SH-SY5Y (cell line): ENCODE measurements around the gene NTSR1.

Experiments used
- GATA2 ChIP-seq: IDR thresholded peaks from 2 replicates; pipeline ENCODE4 v1.6.1; 2011; ENCODE audit warnings: mild to moderate bottlenecking, low read depth, low read length
- GATA3 ChIP-seq: IDR thresholded peaks from 2 replicates; pipeline ENCODE4 v1.6.1; 2011; ENCODE audit warnings: low read depth, mild to moderate bottlenecking, low read length, moderate library complexity

DNA sequence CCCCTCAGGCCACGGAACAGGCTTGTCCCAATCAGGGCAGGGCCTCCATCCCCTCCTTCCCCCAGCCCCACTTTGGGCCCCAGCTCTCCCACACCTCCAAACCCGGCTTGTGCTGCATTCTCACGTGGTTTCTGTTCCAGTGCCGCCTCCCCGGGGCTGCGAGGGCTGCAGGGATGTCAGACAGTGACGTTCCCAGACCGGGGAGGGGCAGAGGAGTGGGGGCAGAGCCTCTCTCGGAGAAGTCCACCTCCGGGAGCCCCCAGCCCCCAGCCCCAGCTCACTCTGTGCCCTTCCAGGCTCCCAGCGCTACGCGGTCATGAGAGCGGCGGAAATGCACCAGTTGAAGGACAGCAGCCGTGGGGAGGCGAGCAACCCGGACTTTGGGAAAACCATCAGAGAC is 47.9 kb upstream of the NTSR1 start:
- TF ChIP-seq GATA2 (no peak), GATA3 (no peak)
